ENCODE results near the gene PBX1. TPM values are rescaled to one million over a fixed set of nuclear protein-coding genes. Genes with fewer than 3 reads are reported as not detected.

Gene PBX1
- total RNA-seq, 2 donors from 2014 or later: 33.3 to 37.4 TPM

DNA sequence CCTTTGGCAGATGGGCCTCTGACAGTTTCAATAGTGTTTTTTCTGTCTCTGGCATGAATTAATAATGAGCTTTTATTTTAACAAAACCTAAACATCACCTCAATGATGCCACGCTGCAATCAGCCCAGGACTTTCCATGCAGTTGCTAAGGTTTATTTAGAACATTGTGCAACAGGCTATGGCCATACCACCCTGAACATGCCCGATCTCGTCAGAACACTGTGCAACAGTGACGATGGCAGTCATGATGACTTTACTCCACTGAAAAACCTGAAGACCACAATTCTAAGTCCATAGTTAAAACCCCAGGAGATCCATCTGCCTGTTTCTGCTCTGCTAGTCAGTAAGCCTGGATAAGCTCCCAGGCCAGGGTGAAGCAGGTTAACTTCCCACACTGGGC lies 310.0 kb downstream of the PBX1 start:
- no peaks in the 10 kb centered on the region for H3K36me3 ChIP-seq
- no peaks in the 10 kb centered on the region for H3K27me3 ChIP-seq
- no peaks in the 10 kb centered on the region for H3K9me3 ChIP-seq
- no peak overlapping the region for H3K27ac ChIP-seq
- no peak for TF ChIP-seq CTCF (IDR thresholded peaks at IDR 0.05)
- DNase-seq (ENCODE audit: low spot score): no peak
- no peaks in the 10 kb centered on the region for H3K4me1 ChIP-seq
- no peak overlapping the region for H3K4me3 ChIP-seq

- no peaks in the 10 kb centered on the region for H3K9me3 ChIP-seq
- H3K36me3 ChIP-seq: no peaks in the 10 kb centered on the region
- DNase-seq (ENCODE audit: low spot score): no peak
- no peaks in the 10 kb centered on the region for H3K4me1 ChIP-seq
- no peaks in the 10 kb centered on the region for H3K27me3 ChIP-seq
- no peak overlapping the region for H3K4me3 ChIP-seq
- TF ChIP-seq CTCF (IDR thresholded peaks at IDR 0.05): no peak
- H3K27ac ChIP-seq: no peak overlapping the region
Observed at GRCh38 chr1:164875518-164875917, 316.5 kb downstream of the PBX1 start.

DNA sequence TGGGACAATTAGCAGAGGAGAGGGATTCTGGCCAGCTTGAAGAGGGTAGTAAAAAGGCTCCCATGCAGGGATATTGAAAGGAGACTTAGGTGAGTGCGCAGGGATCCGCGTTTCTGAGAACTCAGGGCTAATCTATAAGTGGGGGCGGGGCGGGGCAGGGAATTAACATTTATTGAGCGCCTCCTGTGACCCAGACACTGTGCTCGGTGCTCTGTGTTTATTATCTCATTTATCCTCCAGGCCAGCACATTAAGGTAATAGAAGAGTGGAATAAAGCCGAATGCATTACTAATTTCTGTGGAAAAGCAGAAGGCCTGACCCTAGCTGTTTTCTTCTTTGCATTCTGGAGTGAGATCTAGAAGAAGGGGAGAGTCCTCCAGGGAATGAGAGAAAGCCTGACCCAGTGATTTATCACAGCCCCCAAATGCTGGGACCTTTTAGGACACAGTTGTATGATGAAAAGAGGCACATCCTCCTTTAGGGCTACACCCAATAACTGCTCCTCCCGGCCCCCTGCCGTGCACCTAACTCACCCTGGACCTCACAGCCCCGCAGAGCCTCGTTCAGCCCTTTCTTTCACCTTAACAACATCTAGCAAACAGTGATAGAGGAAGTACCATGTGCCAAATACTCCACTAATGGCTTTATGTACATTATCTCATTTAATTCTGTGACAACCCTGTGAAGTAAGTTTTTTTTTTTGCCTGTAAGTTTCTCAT lies 317.6 kb downstream of the PBX1 start:
- Histone ChIP-seq H3K4me3 (no peak overlapping the region), H3K4me1 (no peaks in the 10 kb centered on the region), H3K9me3 (no peaks in the 10 kb centered on the region), H3K27ac (no peak overlapping the region), H3K27me3 (no peaks in the 10 kb centered on the region), H3K36me3 (no peaks in the 10 kb centered on the region)
- DNase-seq (ENCODE audit: low spot score): no peak
- no peak for TF ChIP-seq CTCF (IDR thresholded peaks at IDR 0.05)

DNA sequence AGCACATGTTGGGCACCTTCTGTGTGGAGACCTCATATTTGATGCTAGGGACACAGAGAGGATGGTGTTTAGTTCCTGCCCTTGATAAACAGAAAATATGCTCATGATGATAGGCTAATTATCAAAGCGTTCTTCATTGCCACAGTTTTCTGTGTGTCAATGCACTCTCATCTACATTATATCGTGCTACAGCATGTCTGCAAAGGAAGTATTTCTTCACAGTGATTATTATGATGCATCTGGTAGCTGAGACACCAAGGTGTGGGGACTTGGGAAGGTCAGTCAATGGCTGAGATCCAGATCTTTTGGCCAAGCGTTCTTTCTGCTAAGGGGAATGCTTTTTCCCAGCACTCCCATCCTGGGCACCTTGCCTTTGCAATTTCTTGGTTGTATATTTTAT lies 321.2 kb downstream of the PBX1 start:
- DNase-seq (ENCODE audit: low spot score): no peak
- H3K4me1 ChIP-seq: no peaks in the 10 kb centered on the region
- H3K4me3 ChIP-seq: no peak overlapping the region
- H3K27ac ChIP-seq: no peak overlapping the region
- no peaks in the 10 kb centered on the region for H3K36me3 ChIP-seq
- no peak for TF ChIP-seq CTCF (IDR thresholded peaks at IDR 0.05)
- H3K27me3 ChIP-seq: no peaks in the 10 kb centered on the region
- H3K9me3 ChIP-seq: no peaks in the 10 kb centered on the region

DNA sequence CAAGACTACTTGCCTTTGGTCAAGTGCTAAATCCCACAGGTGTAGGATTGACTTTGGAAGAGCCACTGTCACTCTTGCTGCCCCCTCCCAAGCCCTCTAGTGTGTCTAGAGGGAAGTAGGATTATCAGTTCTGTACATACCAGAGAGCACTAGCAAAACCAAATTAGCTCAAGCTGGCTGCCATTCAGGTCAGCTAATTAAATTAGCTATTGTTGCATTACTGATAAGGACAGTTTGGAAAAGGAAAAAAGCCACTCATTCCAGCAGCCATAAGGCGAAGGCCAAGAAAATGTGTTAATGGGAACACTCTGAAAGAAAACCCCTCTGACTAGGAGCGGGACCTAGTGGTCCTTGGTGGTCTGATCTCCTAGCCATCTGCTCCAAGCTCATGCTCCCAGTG lies 321.7 kb downstream of the PBX1 start:
- no peak for TF ChIP-seq CTCF (IDR thresholded peaks at IDR 0.05)
- no peak overlapping the region for H3K4me3 ChIP-seq
- DNase-seq (ENCODE audit: low spot score): no peak

GRCh38 chr1:164885311-164885710 lies 326.3 kb downstream of the PBX1 start:
- DNase-seq (ENCODE audit: low spot score): no peak
- no peaks in the 10 kb centered on the region for H3K27me3 ChIP-seq
- H3K9me3 ChIP-seq: no peaks in the 10 kb centered on the region
- no peak for TF ChIP-seq CTCF (IDR thresholded peaks at IDR 0.05)
- H3K4me3 ChIP-seq: no peak overlapping the region
- H3K4me1 ChIP-seq: no peaks in the 10 kb centered on the region
- no peak overlapping the region for H3K27ac ChIP-seq
- H3K36me3 ChIP-seq: no peaks in the 10 kb centered on the region

More for the DNA sequence above, 321.7 kb downstream of the PBX1 start:
- Histone ChIP-seq H3K4me1 (no peaks in the 10 kb centered on the region), H3K36me3 (no peaks in the 10 kb centered on the region), H3K27me3 (no peaks in the 10 kb centered on the region), H3K27ac (no peak overlapping the region), H3K9me3 (no peaks in the 10 kb centered on the region)
